Tibial nerve (tissue), 4 donors: ENCODE results near the gene EXT2.

Experiments used
- EP300 ChIP-seq, 2 donors: sonication (generic); formaldehyde crosslinking; IDR thresholded peaks; one replicate each; pipeline ENCODE4 v1.6.1; 2017; ENCODE audit warnings: antibody characterized with exemption in 2 of 2, mild to moderate bottlenecking in 1 of 2
- POLR2A ChIP-seq, 2 donors: fragments of 450-650 bp; IDR thresholded peaks; one replicate each; pipeline ENCODE4 v1.6.1; 2017; ENCODE audit warnings: antibody characterized with exemption in 2 of 2, mild to moderate bottlenecking in 2 of 2, moderate library complexity in 2 of 2
- TF ChIP-seq, protein P1 (sequence below), 5 experiments: fragments of 200-600 bp in 3 of 5; fragments of 450-650 bp in 2 of 5; sonication (generic) in 3 of 5; IDR thresholded peaks; one replicate each; pipeline ENCODE4 v1.5.1; 2016 to 2019; ENCODE audit warnings: antibody characterized with exemption in 5 of 5, mild to moderate bottlenecking in 3 of 5, moderate library complexity in 2 of 5

DNA sequence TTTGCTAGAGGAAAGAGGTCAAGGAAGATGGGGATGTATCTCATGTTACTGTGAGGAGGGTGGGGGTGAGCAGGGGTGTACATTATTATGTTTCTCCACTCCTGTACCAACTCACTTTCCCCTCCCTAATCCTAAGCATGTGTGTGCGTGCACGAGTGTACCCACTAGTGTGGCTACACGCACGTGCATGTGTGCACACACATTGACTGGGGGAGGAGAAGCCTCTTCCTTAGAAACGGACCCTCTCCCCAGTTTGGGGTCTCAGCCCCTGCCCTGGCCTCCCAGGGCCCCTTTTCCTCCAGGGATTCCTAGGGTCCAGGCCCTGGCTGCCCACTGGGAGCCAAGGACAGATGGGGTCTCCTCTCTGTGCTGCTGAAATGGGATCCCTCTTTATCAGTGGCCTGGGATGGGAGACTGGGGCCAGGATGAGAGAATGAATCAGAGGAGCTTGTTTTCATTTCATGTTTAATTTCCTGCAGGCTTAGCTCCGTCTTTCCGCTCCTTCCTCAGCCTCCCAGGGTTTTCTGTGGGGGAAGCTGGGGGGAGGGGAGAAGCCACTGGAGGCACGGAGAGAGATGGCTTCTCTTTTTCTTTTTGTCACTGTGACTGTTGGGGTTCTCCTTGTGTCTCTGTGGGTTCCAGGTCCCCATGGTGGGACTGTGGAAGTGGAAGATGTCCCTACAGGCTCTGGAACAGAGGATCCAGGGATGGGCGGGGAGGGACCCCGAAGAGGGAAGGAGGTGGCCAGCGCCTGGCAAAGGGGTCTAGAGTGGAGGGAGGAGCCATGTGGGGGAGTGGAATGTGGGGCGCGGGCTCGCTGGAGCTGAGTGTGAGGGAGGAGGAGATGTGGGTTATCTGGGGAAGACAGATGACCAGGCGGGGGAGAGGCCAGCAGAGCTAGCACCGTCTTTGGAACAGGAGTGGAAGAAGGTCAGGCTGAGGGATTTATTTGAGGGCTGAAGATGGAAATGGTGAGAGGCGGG, 174.2 kb downstream of the EXT2 start:
- TF ChIP-seq, protein P1, sequence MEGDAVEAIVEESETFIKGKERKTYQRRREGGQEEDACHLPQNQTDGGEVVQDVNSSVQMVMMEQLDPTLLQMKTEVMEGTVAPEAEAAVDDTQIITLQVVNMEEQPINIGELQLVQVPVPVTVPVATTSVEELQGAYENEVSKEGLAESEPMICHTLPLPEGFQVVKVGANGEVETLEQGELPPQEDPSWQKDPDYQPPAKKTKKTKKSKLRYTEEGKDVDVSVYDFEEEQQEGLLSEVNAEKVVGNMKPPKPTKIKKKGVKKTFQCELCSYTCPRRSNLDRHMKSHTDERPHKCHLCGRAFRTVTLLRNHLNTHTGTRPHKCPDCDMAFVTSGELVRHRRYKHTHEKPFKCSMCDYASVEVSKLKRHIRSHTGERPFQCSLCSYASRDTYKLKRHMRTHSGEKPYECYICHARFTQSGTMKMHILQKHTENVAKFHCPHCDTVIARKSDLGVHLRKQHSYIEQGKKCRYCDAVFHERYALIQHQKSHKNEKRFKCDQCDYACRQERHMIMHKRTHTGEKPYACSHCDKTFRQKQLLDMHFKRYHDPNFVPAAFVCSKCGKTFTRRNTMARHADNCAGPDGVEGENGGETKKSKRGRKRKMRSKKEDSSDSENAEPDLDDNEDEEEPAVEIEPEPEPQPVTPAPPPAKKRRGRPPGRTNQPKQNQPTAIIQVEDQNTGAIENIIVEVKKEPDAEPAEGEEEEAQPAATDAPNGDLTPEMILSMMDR (IDR thresholded peaks at IDR 0.05): no peak
- TF ChIP-seq EP300 (IDR thresholded peaks at IDR 0.05) (no peak), POLR2A (IDR thresholded peaks at IDR 0.05) (no peak)
